Measurements from ENCODE around the gene ADCYAP1.

ADCYAP1 gene

GRCh38 chr18:934518-935133 is 30.0 kb downstream of the ADCYAP1 start:
- Histone ChIP-seq H3K27me3 (ENCODE audit: insufficient read depth, poor library complexity, severe bottlenecking) (no peaks in the 10 kb centered on the region), H3K9me3 (ENCODE audit: severe bottlenecking) (no peaks in the 10 kb centered on the region), H3K4me3 (ENCODE audit: severe bottlenecking) (no peak overlapping the region), H3K4me1 (ENCODE audit: insufficient read depth, poor library complexity, severe bottlenecking) (peaks cover 8% of the 10 kb centered on the region), H3K36me3 (ENCODE audit: low read depth) (no peaks in the 10 kb centered on the region), H3K27ac (ENCODE audit: poor library complexity, severe bottlenecking) (no peak overlapping the region)
- no peak for TF ChIP-seq CTCF (IDR thresholded peaks at IDR 0.05; ENCODE audit: poor library complexity, severe bottlenecking)
- no peak for DNase-seq (ENCODE audit: low spot score)
- no peak for ATAC-seq (ENCODE audit: low read depth)

GRCh38 chr18:936941-937340 is 32.3 kb downstream of the ADCYAP1 start:
- no peak for TF ChIP-seq CTCF (IDR thresholded peaks at IDR 0.05; ENCODE audit: poor library complexity, severe bottlenecking)
- Histone ChIP-seq H3K4me3 (ENCODE audit: severe bottlenecking) (no peak overlapping the region), H3K27ac (ENCODE audit: poor library complexity, severe bottlenecking) (no peak overlapping the region), H3K4me1 (ENCODE audit: insufficient read depth, poor library complexity, severe bottlenecking) (peaks cover 8% of the 10 kb centered on the region), H3K9me3 (ENCODE audit: severe bottlenecking) (no peaks in the 10 kb centered on the region), H3K36me3 (ENCODE audit: low read depth) (no peaks in the 10 kb centered on the region), H3K27me3 (ENCODE audit: insufficient read depth, poor library complexity, severe bottlenecking) (no peaks in the 10 kb centered on the region)
- ATAC-seq (ENCODE audit: low read depth) (no peak), DNase-seq (ENCODE audit: low spot score) (no peak)

GRCh38 chr18:939166-939565 is 34.5 kb downstream of the ADCYAP1 start:
- ATAC-seq (ENCODE audit: low read depth) = peak; percentile 97
- Histone ChIP-seq H3K27me3 (ENCODE audit: insufficient read depth, poor library complexity, severe bottlenecking) (no peaks in the 10 kb centered on the region), H3K27ac (ENCODE audit: poor library complexity, severe bottlenecking) (no peak overlapping the region), H3K4me3 (ENCODE audit: severe bottlenecking) (no peak overlapping the region), H3K36me3 (ENCODE audit: low read depth) (no peaks in the 10 kb centered on the region), H3K4me1 (ENCODE audit: insufficient read depth, poor library complexity, severe bottlenecking) (peaks cover 8% of the 10 kb centered on the region), H3K9me3 (ENCODE audit: severe bottlenecking) (no peaks in the 10 kb centered on the region)
- no peak for TF ChIP-seq CTCF (IDR thresholded peaks at IDR 0.05; ENCODE audit: poor library complexity, severe bottlenecking)
- no peak for DNase-seq (ENCODE audit: low spot score)

GRCh38 chr18:939958-940357 is 35.3 kb downstream of the ADCYAP1 start:
- DNase-seq (ENCODE audit: low spot score) = no peak
- Histone ChIP-seq H3K36me3 (ENCODE audit: low read depth) (no peaks in the 10 kb centered on the region), H3K4me1 (ENCODE audit: insufficient read depth, poor library complexity, severe bottlenecking) (peaks cover 8% of the 10 kb centered on the region), H3K9me3 (ENCODE audit: severe bottlenecking) (no peaks in the 10 kb centered on the region), H3K4me3 (ENCODE audit: severe bottlenecking) (no peak overlapping the region), H3K27me3 (ENCODE audit: insufficient read depth, poor library complexity, severe bottlenecking) (no peaks in the 10 kb centered on the region), H3K27ac (ENCODE audit: poor library complexity, severe bottlenecking) (no peak overlapping the region)
- TF ChIP-seq CTCF (IDR thresholded peaks at IDR 0.05; ENCODE audit: poor library complexity, severe bottlenecking) = no peak
- ATAC-seq (ENCODE audit: low read depth) = no peak

GRCh38 chr18:941331-941730 is 36.7 kb downstream of the ADCYAP1 start:
- Histone ChIP-seq H3K27me3 (ENCODE audit: insufficient read depth, poor library complexity, severe bottlenecking) (no peaks in the 10 kb centered on the region), H3K4me1 (ENCODE audit: insufficient read depth, poor library complexity, severe bottlenecking) (peaks cover 8% of the 10 kb centered on the region), H3K36me3 (ENCODE audit: low read depth) (no peaks in the 10 kb centered on the region), H3K4me3 (ENCODE audit: severe bottlenecking) (no peak overlapping the region), H3K27ac (ENCODE audit: poor library complexity, severe bottlenecking) (no peak overlapping the region), H3K9me3 (ENCODE audit: severe bottlenecking) (no peaks in the 10 kb centered on the region)
- ATAC-seq (ENCODE audit: low read depth) (no peak), DNase-seq (ENCODE audit: low spot score) (no peak)
- TF ChIP-seq CTCF (IDR thresholded peaks at IDR 0.05; ENCODE audit: poor library complexity, severe bottlenecking) = no peak

Data from RWPE2 (cell line).